Fibroblast of peridontal ligament (primary cell): ENCODE measurements around the gene BTBD10.
"Not testable (repeated sequence)": the region's sequence is repeated elsewhere in the genome, so short reads cannot be mapped to it uniquely, and the experiment has no call there.

Experiments used
- DNase-seq: peaks from one replicate; pipeline ENCODE4 v3.0.0-alpha.2; 2010; ENCODE audit errors: extremely low read depth

BTBD10 gene

GRCh38 chr11:13440100-13440855, 22.7 kb downstream of the BTBD10 start:
- DNase-seq, result peak; percentile 98

GRCh38 chr11:13438291-13438690, 24.7 kb downstream of the BTBD10 start:
- peak; percentile 21 for DNase-seq

- not testable (repeated sequence) for DNase-seq
These were observed 26.2 kb downstream of the BTBD10 start for GRCh38 chr11:13436836-13437235.

- peak; percentile 15 for DNase-seq
These were observed 28.5 kb downstream of the BTBD10 start for GRCh38 chr11:13434247-13435205.

- DNase-seq, result no peak
These were observed 29.6 kb downstream of the BTBD10 start for GRCh38 chr11:13433437-13433836.

GRCh38 chr11:13429836-13430235, 33.2 kb downstream of the BTBD10 start:
- no peak for DNase-seq

- no peak for DNase-seq
These were observed 33.7 kb downstream of the BTBD10 start for GRCh38 chr11:13429288-13429687.

- no peak for DNase-seq
These were observed 35.6 kb downstream of the BTBD10 start for GRCh38 chr11:13427440-13427839.

GRCh38 chr11:13423372-13423771, 39.6 kb downstream of the BTBD10 start:
- no peak for DNase-seq

- no peak for DNase-seq
These were observed 41.5 kb downstream of the BTBD10 start for GRCh38 chr11:13421561-13421960.

- DNase-seq, result no peak
These were observed 47.8 kb downstream of the BTBD10 start for GRCh38 chr11:13415201-13415600.

- no peak for DNase-seq
These were observed 57.8 kb downstream of the BTBD10 start for GRCh38 chr11:13405220-13405619.

- DNase-seq, result not testable (repeated sequence)
These were observed 64.7 kb downstream of the BTBD10 start for GRCh38 chr11:13398335-13398734.

GRCh38 chr11:13391217-13391616, 71.8 kb downstream of the BTBD10 start:
- DNase-seq, result no peak

- no peak for DNase-seq
These were observed 74.3 kb downstream of the BTBD10 start for GRCh38 chr11:13388741-13389140.

- no peak for DNase-seq
These were observed 76.5 kb downstream of the BTBD10 start for GRCh38 chr11:13386567-13386966.

- peak; percentile 69 for DNase-seq
These were observed 77.9 kb downstream of the BTBD10 start for GRCh38 chr11:13384908-13385640.

GRCh38 chr11:13382751-13383150, 80.3 kb downstream of the BTBD10 start:
- DNase-seq, result no peak

GRCh38 chr11:13380731-13381130, 82.3 kb downstream of the BTBD10 start:
- no peak for DNase-seq

GRCh38 chr11:13378316-13378715, 84.7 kb downstream of the BTBD10 start:
- no peak for DNase-seq

- DNase-seq, result no peak
These were observed 86.2 kb downstream of the BTBD10 start for GRCh38 chr11:13376838-13377237.

GRCh38 chr11:13376402-13376801, 86.6 kb downstream of the BTBD10 start:
- DNase-seq, result no peak
